ENCODE measurements around the gene ODAD4. TPM values are rescaled to one million over a fixed set of nuclear protein-coding genes. Genes with fewer than 3 reads are reported as not detected.

ODAD4 gene
- total RNA-seq, 1 donor from 2014 or later = 1.7 TPM

GRCh38 chr17:41957031-41957868 is 26.8 kb downstream of the ODAD4 start:
- Histone ChIP-seq H3K4me1 (no peaks in the 10 kb centered on the region), H3K4me3 (no peak overlapping the region), H3K27me3 (no peaks in the 10 kb centered on the region), H3K27ac (no peak overlapping the region), H3K36me3 (no peaks in the 10 kb centered on the region), H3K9me3 (no peaks in the 10 kb centered on the region)
- TF ChIP-seq CTCF (IDR thresholded peaks at IDR 0.05) (no peak), POLR2A (IDR thresholded peaks at IDR 0.05) (no peak), POLR2AphosphoS5 (IDR thresholded peaks at IDR 0.05; ENCODE audit: insufficient read depth in 1 of 2, low read depth in 1 of 2) (no peak)
- intact Hi-C loops (cut with DNase I) = no loop called here
- no peak for DNase-seq (ENCODE audit: extremely low spot score in 2 of 2)

- intact Hi-C loops (cut with DNase I) = no loop called here
- DNase-seq (ENCODE audit: extremely low spot score in 2 of 2) = no peak
- Histone ChIP-seq H3K9me3 (no peaks in the 10 kb centered on the region), H3K4me1 (peaks cover 5% of the 10 kb centered on the region), H3K4me3 (no peak overlapping the region), H3K27me3 (no peaks in the 10 kb centered on the region), H3K36me3 (no peaks in the 10 kb centered on the region), H3K27ac (no peak overlapping the region)
- TF ChIP-seq POLR2AphosphoS5 (IDR thresholded peaks at IDR 0.05; ENCODE audit: insufficient read depth in 1 of 2, low read depth in 1 of 2) (no peak), CTCF (IDR thresholded peaks at IDR 0.05) (no peak), POLR2A (IDR thresholded peaks at IDR 0.05) (no peak)
These were observed 27.5 kb downstream of the ODAD4 start for GRCh38 chr17:41957869-41958439.

- DNase-seq (ENCODE audit: extremely low spot score in 2 of 2) = no peak
- TF ChIP-seq POLR2A (IDR thresholded peaks at IDR 0.05) = no peak
- H3K36me3 ChIP-seq = no peaks in the 10 kb centered on the region
- H3K9me3 ChIP-seq = no peaks in the 10 kb centered on the region
- H3K27ac ChIP-seq = no peak overlapping the region
- H3K4me3 ChIP-seq = no peak overlapping the region
- peaks cover 5% of the 10 kb centered on the region for H3K4me1 ChIP-seq
- H3K27me3 ChIP-seq = no peaks in the 10 kb centered on the region
- intact Hi-C loops (cut with DNase I) = no loop called here
These were observed 28.6 kb downstream of the ODAD4 start for GRCh38 chr17:41959030-41959335.

- no peak for DNase-seq (ENCODE audit: extremely low spot score in 2 of 2)
- no peak overlapping the region for H3K27ac ChIP-seq
- H3K4me1 ChIP-seq = peaks cover 5% of the 10 kb centered on the region
- no peaks in the 10 kb centered on the region for H3K36me3 ChIP-seq
- no peak overlapping the region for H3K4me3 ChIP-seq
- no peak for TF ChIP-seq POLR2A (IDR thresholded peaks at IDR 0.05)
- no peak for TF ChIP-seq POLR2AphosphoS5 (IDR thresholded peaks at IDR 0.05; ENCODE audit: insufficient read depth in 1 of 2, low read depth in 1 of 2)
- TF ChIP-seq CTCF (IDR thresholded peaks at IDR 0.05) = no peak
- no peaks in the 10 kb centered on the region for H3K27me3 ChIP-seq
- H3K9me3 ChIP-seq = no peaks in the 10 kb centered on the region
- intact Hi-C loops (cut with DNase I) = no loop called here
These were observed 29.1 kb downstream of the ODAD4 start for GRCh38 chr17:41959336-41960095.

GRCh38 chr17:41962111-41962510 is 31.7 kb downstream of the ODAD4 start:
- H3K27me3 ChIP-seq = no peaks in the 10 kb centered on the region
- H3K9me3 ChIP-seq = no peaks in the 10 kb centered on the region
- no peaks in the 10 kb centered on the region for H3K36me3 ChIP-seq
- no peak for TF ChIP-seq CTCF (IDR thresholded peaks at IDR 0.05)
- TF ChIP-seq POLR2AphosphoS5 (IDR thresholded peaks at IDR 0.05; ENCODE audit: insufficient read depth in 1 of 2, low read depth in 1 of 2) = no peak
- TF ChIP-seq POLR2A (IDR thresholded peaks at IDR 0.05) = no peak
- DNase-seq (ENCODE audit: extremely low spot score in 2 of 2) = no peak
- H3K4me1 ChIP-seq = peaks cover 16% of the 10 kb centered on the region
- H3K27ac ChIP-seq = no peak overlapping the region
- intact Hi-C loops (cut with DNase I) = no loop called here
- no peak overlapping the region for H3K4me3 ChIP-seq
